Epithelial cell of esophagus (primary cell): ENCODE data around the gene KRTAP4-9.
"Not testable (repeated sequence)": the region's sequence is repeated elsewhere in the genome, so short reads cannot be mapped to it uniquely, and the experiment has no call there.

ENCODE experiments used
- DNase-seq: peaks from one replicate; pipeline ENCODE4 v3.0.0; 2010; ENCODE audit warnings: low read depth
- H3K4me3 ChIP-seq: 2 replicates; pipeline ENCODE4 v1.5.1; 2011; ENCODE audit warnings: mild to moderate bottlenecking, low read length, control low read depth
- TF ChIP-seq, protein P1 (sequence below): IDR thresholded peaks from 2 replicates; pipeline ENCODE4 v1.5.1; 2011; ENCODE audit warnings: low read depth, mild to moderate bottlenecking, low read length, control low read depth, inconsistent platforms; ENCODE audit not compliant: insufficient read depth; ENCODE audit errors: missing control alignments

KRTAP4-9 gene

DNA sequence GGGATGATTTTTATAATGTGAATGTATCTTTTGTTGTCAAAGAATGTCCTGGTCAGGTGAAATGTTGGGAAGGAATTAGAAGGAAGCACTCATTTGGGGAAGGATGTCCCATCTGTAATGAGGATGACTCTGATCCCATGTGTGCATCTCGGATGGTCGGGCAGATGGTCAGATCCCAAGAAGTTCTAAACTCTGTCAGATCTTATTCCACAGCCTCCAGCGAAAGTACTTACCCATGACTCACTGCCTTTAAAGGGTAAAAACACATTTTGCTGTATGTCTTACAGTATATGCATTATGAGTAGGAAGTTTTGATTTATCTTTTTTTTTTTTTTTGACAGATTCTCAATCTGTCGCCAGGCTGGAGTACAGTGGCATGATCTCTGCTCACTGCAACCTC lies 13.5 kb downstream of the KRTAP4-9 start:
- no peak overlapping the region for H3K4me3 ChIP-seq
- DNase-seq, result peak; percentile 15
- TF ChIP-seq, protein P1, sequence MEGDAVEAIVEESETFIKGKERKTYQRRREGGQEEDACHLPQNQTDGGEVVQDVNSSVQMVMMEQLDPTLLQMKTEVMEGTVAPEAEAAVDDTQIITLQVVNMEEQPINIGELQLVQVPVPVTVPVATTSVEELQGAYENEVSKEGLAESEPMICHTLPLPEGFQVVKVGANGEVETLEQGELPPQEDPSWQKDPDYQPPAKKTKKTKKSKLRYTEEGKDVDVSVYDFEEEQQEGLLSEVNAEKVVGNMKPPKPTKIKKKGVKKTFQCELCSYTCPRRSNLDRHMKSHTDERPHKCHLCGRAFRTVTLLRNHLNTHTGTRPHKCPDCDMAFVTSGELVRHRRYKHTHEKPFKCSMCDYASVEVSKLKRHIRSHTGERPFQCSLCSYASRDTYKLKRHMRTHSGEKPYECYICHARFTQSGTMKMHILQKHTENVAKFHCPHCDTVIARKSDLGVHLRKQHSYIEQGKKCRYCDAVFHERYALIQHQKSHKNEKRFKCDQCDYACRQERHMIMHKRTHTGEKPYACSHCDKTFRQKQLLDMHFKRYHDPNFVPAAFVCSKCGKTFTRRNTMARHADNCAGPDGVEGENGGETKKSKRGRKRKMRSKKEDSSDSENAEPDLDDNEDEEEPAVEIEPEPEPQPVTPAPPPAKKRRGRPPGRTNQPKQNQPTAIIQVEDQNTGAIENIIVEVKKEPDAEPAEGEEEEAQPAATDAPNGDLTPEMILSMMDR, result no peak

DNA sequence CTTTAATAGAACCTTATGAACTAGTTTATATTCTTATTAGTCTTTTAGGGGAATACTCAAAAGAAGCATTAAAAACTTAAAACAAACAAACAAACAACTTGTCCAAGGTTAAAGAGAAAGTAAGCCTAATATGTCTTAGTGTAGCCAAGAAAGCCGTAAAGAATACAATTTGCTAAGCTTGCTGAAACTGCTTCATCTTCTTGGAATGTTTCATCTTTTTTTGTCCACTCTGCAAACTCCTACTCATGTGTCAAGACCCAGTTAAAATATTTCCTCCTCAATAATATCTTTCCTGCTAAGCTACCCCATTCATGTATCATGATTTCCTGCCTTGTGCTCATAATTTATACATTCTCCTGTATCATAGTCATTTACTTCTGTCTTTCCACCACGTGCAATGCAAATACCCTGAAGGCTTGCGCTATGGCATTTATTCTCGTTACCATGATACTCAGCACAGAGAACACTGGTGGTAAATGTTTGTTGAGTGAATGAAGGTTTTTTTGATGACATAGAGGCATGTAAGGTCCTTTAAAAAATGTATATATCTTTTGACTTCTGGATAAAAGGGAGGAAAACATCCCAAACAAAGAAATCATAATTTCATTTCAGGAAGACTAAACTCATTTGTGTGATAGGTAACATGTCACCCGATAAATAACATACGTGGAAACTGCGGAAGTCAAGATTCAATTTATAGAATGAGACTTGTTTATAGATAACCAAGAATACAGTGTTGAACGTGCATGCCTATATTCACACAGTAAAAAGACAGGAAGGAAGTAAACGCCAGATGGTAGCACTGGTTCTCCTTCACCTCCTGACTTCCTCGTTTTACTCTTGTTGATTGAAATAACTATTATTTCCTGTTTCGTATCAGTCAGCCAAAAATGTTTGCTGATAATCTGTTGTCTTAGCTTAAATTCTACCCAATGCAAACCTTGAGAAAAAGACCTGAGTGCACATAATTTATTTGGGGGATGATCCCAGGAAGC lies 14.8 kb downstream of the KRTAP4-9 start:
- H3K4me3 ChIP-seq, result not testable (repeated sequence)
- DNase-seq, result peak; percentile 66

DNA sequence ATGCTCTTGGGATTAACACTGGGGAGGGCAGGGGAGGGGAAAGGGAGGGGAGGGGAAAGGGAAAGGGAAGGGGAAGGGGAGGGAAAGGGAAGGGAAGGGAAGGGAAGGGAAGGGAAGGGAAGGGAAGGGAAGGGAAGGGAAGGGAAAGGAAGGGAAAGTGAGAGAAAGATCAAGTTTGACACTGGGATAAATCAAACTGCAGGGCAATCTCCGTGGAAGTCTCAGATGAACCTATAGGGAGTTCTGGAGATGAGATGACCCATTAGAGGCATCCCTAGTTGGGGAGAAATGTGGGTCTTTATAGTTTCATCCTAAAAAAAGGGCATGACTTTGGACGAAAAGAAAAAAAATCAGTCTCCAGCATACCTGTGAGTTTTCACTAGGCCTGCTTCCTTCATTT lies 16.6 kb downstream of the KRTAP4-9 start:
- no peak overlapping the region for H3K4me3 ChIP-seq
- TF ChIP-seq, protein P1, result no peak
- DNase-seq, result no peak

DNA sequence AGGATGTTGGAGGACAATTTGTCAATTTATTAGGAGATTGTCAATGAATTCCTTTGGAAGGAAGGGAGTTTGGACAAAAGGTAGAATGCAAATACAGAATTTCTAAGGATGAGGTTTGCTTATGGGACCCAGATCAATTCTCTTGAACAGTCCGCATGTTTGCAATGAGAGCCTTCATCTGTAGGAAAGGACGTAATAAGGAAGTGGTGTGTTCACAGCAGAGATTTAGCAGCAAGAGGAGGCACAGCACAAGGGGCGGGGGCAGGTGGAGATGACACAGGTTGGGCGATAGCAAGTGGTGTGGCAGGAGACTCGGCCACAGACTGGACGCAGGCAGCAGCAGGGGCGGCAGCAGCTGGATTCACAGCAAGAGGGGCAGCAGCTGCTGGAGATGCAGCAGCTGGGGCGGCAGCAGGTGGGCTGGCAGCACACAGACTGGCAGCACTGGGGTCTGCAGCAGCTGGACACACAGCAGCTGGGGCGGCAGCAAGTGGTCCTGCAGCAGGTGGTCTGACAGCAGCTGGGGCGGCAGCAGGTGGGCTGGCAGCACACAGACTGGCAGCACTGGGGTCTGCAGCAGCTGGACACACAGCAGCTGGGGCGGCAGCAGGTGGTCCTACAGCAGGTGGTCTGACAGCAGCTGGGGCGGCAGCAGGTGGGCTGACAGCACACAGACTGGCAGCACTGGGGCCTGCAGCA lies 18.3 kb downstream of the KRTAP4-9 start:
- not testable (repeated sequence) for DNase-seq, H3K4me3 ChIP-seq

DNA sequence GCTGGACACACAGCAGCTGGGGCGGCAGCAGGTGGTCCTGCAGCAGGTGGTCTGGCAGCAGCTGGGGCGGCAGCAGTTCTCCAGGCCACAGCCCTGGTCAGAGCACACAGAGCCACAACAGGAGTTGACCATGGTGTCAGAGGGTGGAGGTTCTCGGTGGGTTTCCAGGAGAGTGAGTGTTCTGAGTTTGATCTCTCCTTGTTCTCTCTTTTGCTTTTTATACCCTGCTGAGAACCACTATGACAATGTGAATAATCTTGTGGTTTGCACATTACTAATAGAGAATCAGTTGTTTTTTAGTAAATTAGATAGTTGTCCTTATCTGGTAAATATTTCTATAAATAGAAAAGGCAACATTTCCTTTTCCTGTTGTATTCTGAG lies 18.8 kb downstream of the KRTAP4-9 start, which contains the start of gene KRTAP4-12:
Gene KRTAP4-12, minus strand, starts transcription at position 192 of the 381 bp plus-strand sequence. Its CDS starts 60 bp downstream, at position 132.
- H3K4me3 ChIP-seq, DNase-seq: not testable (repeated sequence)

DNA sequence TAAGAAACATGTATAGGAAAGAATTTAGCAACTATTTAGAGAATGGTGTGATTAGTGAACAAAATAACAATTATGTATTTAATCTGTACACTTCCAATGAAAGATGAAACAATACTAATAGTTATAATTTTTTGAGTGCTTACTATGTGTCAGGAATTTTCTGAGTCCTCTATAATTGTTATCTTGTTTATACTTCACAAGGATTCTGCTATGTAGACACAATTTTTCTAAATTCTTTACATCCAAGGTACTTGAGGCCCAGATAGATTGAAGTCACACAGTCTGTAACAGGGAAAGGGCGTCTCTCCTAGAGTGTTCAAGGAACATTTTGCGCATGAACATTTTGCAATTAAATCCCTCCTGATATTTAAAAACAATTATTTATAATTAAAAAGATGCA lies 19.9 kb downstream of the KRTAP4-9 start:
- no peak for DNase-seq
- H3K4me3 ChIP-seq, result no peak overlapping the region
- TF ChIP-seq, protein P1, result no peak

DNA sequence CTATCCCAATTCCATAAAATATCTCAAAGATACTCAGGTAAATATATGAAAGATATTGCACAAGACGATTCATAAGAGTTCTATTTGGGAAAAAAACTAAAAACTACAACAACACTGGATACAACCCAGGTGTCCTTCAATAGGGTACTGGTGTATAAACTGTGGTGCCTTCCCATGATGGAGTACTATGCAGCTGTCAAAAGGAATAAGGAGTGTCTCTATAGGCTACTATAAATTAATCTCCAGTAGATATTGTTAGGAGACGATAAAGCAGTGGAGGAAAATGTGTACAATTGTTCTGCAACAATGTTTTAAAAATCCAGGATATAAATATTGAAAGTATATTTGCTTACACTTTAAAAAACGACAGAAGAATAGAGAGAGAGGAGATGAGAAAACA lies 21.2 kb downstream of the KRTAP4-9 start:
- no peak overlapping the region for H3K4me3 ChIP-seq
- no peak for DNase-seq
- TF ChIP-seq, protein P1, result no peak

DNA sequence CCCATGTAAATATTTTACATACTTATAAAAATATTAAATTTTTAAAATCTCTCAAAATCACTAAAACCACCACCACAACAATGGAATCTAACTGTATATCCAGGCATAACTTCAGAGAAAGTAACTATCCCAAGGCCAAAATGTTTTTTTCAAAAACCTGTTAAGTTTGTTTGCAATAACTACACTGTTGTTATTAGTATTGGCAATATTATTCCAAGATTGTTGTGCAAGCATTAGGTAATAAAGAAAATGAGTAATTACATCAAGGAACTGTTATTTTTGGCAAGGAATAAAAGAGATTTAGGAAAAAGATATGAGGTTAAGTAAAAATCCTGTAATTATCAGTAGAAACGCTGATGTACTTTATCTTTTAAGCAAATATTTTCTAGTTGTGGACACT lies 22.2 kb downstream of the KRTAP4-9 start:
- DNase-seq, result peak; percentile 50
- TF ChIP-seq, protein P1, result no peak
- no peak overlapping the region for H3K4me3 ChIP-seq
